GM12874 (cell line): Measurements from ENCODE around the gene ADD3.

Source experiments
- TF ChIP-seq, protein P1 (sequence below): IDR thresholded peaks from 2 replicates; pipeline ENCODE4 v1.5.1; 2011; ENCODE audit warnings: low read depth, mild to moderate bottlenecking, control low read depth, low read length, moderate library complexity; ENCODE audit not compliant: insufficient read depth

The ADD3 gene

DNA sequence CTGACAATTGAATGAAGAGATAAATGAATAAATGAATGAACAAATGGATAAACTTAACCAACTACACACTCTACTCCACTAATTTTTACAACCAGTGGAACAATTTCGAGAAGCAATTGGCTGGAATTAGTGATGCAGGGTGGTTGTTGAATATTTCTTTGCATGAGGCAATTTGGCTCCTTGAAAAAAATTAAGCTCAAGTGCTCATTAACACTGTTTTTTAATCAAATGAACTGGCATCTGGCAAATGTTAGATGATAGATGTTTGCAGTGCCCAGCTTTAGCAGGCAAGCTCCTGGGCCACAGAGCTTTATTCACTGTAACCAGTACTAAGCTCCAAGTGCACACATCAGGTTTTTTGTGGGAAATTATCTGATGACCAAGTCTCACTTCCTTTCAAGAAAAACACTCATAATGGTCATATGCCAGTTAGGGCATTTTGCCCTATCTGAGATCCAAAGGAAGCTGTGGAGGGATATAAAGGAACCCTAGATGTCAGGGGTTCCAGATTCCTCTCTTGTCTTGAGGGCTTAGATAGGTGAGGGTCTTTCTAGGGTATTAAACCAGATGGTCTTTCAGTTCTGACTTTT lies 16.4 kb upstream of the ADD3 start:
- TF ChIP-seq, protein P1, sequence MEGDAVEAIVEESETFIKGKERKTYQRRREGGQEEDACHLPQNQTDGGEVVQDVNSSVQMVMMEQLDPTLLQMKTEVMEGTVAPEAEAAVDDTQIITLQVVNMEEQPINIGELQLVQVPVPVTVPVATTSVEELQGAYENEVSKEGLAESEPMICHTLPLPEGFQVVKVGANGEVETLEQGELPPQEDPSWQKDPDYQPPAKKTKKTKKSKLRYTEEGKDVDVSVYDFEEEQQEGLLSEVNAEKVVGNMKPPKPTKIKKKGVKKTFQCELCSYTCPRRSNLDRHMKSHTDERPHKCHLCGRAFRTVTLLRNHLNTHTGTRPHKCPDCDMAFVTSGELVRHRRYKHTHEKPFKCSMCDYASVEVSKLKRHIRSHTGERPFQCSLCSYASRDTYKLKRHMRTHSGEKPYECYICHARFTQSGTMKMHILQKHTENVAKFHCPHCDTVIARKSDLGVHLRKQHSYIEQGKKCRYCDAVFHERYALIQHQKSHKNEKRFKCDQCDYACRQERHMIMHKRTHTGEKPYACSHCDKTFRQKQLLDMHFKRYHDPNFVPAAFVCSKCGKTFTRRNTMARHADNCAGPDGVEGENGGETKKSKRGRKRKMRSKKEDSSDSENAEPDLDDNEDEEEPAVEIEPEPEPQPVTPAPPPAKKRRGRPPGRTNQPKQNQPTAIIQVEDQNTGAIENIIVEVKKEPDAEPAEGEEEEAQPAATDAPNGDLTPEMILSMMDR: no peak

- TF ChIP-seq, protein P1: no peak
Observed at GRCh38 chr10:109992485-109992884, 15.3 kb upstream of the ADD3 start.

DNA sequence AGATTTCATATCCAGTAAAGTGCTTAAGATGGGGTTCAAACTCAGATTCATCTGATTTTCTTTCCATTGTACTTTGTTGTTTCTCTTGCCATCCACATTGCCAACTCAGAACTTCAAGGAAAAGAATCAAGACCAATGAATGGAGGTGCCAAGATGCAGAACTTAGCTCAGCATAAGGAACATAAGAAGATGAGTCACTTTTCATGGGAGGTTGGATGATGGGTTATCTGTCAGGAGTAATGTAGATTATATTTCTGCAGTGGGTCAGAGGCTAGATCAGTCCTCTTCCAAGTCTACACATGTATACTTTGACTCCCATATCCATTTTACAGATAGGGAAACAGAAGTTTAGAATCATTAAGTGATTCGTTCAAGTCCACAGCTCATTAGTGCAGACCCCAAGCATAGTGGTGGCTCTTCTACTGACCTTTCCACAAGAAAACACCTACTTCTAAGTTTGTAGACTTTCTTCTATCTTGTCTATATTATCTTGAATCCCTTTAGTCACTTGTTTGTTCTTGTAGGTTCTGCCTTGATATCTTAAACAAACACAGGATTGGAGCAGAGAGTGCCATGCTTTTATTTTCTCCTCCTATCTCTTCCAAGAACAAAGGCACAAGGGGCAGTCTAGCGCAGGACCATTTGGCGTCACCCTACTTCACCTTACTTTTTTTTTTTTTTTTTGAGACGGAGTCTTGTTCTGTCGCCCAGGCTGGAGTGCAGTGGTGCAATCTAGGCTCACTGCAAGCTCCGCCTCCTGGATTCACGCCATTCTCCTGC lies 14.0 kb upstream of the ADD3 start:
- TF ChIP-seq, protein P1: no peak

DNA sequence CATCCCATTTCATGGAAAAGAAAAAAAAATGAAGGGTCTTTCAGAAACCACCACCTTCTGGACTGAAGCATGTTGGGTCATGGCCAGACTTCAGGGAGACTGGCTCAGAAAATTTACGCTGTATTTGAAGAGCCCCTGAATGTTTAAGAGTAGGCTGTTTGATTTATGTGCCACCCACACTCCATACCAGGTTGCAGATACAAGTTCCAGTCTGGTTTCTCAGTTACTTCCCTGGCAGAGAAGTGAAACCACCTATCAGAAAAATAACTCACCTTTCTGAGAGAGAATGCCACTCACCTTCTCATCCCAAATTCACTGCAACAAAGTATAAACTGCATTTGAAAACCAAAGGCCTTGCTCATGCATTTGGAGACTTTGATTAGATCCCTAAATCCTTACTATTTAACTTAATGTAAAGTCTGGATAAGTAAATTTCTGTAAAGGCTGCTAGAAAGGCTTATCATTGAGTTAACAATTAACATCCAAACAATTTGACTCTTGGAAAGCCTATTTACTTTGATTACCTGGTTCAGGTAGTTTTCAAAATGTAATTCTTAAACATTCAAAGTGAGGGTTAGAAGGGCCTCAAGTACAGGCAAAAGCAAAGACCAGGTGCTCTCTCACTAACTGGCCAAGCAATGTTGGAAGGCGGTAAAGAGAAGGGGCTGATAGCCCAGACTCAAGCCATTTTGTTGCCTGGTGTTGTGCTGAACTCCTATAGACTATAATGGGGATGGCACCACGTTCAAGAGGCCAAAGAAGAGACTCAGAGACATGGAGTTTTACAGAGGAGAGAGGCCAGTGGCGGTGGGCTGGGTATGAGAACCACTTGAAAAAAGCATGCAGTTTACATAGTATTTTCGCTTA lies 12.8 kb upstream of the ADD3 start:
- TF ChIP-seq, protein P1: no peak

- TF ChIP-seq, protein P1: no peak
Observed at GRCh38 chr10:109995595-109995994, 12.2 kb upstream of the ADD3 start.

- TF ChIP-seq, protein P1: no peak
Observed at GRCh38 chr10:109996225-109996624, 11.6 kb upstream of the ADD3 start.

- TF ChIP-seq, protein P1: no peak
Observed at GRCh38 chr10:109996766-109997171, 11.0 kb upstream of the ADD3 start.
